Ovary (tissue), 9 donors: Measurements from ENCODE around the gene IAH1. TPM values are rescaled to one million over a fixed set of nuclear protein-coding genes. Genes with fewer than 3 reads are reported as not detected.

Source experiments
- DNase-seq, 5 donors: peaks; one replicate each; pipeline ENCODE4 v3.0.0-alpha.2; 2019 to 2020
- H3K27ac ChIP-seq, 2 donors: fragments of 200-600 bp; one replicate each; pipeline versions ENCODE4 v1.5.1 to v1.8.0; 2019 to 2022
- H3K27me3 ChIP-seq: fragments of 200-600 bp; one replicate; pipeline ENCODE4 v1.8.0; 2022
- H3K36me3 ChIP-seq: fragments of 200-600 bp; sonication (generic); one replicate; pipeline ENCODE4 v1.5.1; 2019
- H3K4me1 ChIP-seq: one replicate; pipeline ENCODE4 v1.8.1; 2013; ENCODE audit warnings: mild to moderate bottlenecking, moderate library complexity; ENCODE audit not compliant: insufficient read depth
- H3K4me3 ChIP-seq: fragments of 200-600 bp; sonication (generic); one replicate; pipeline ENCODE4 v1.5.1; 2017
- H3K9me3 ChIP-seq, 2 donors: fragments of 200-600 bp in 1 of 2; sonication (generic) in 1 of 2; one replicate each; pipeline versions ENCODE4 v1.5.1 to v1.8.1; 2013 to 2019; ENCODE audit warnings: mild to moderate bottlenecking in 1 of 2, moderate library complexity in 1 of 2
- CTCF ChIP-seq, 3 donors: fragments of 450-650 bp in 2 of 3; fragments of 200-600 bp in 1 of 3; IDR thresholded peaks; one replicate each; pipeline versions ENCODE4 v1.5.1 to v1.8.0; 2016 to 2022; ENCODE audit warnings: antibody characterized with exemption in 3 of 3, mild to moderate bottlenecking in 1 of 3
- EP300 ChIP-seq: sonication (generic); formaldehyde crosslinking; IDR thresholded peaks from one replicate; pipeline ENCODE4 v1.6.1; 2017; ENCODE audit warnings: antibody characterized with exemption
- POLR2A ChIP-seq: fragments of 450-650 bp; IDR thresholded peaks from one replicate; pipeline ENCODE4 v1.6.1; 2017; ENCODE audit warnings: antibody characterized with exemption, mild to moderate bottlenecking, moderate library complexity
- WGBS, 3 donors: extraction: QIAGEN DNeasy Blood & Tissue Kit in 1 of 3; methylation state at CpG; one replicate each; pipeline versions ENCODE4 v1.1.5 to v1.1.7; 2013 to 2017; 5-methylcytosine and 5-hydroxymethylcytosine counted together
- intact Hi-C, 4 donors: fragments of 100-400 bp; cut with DNase I; formaldehyde crosslinking; loops; one replicate each; pipeline versions ENCODE4 v1.11.0 to v1.15.1; 2022 to 2023
- polyA plus RNA-seq, 2 donors: library from polyadenylated mRNA; stranded (reverse); fragments of 200-250 nt in 1 of 2; fragments of 350-450 nt in 1 of 2; fragmentation: Illumina TruSeq in 1 of 2; extraction: RNeasy Lipid Tissue Mini Kit (QIAGEN cat#74804) in 1 of 2; gene quantifications; one replicate each; pipeline ENCODE4 v1.2.3, GENCODE V29; 2013 to 2014
- total RNA-seq, 7 donors: library from RNA; depleted of rRNA in 2 of 7; stranded (reverse); fragments of >200 nt in 2 of 7; fragmentation: NEBNext Ultra II Directional in 3 of 7; extraction: Animal tissue kit (Norgen Biotek cat#: 25700) in 3 of 7; gene quantifications; one replicate each; pipeline versions ENCODE4 v1.1.0 to v1.2.4, GENCODE V29; 2016 to 2023
- donor health status: DM: no; HTN: no; CAD: no; lungs with moderate emphysema.
- donor health status: DM: no; HTN: no; CAD: no.
- donor health status: Bipolar disorder and iron deficiency.
- donor health status: DM: yes; HTN: yes; CAD: no.
- donor health status: DM: no; HTN: no; CAD: no.
- donor health status: DM: yes; HTN: yes; CAD: no.

The IAH1 gene
- total and polyA plus RNA-seq, 9 donors: 36.8 to 61.8 (median 54.0) TPM

- WGBS, 3 donors: 79 to 92% (median 85%) methylated on average over 2 of the region's 2 CpGs
- H3K9me3 ChIP-seq: no peaks in the 10 kb centered on the region
- no peak overlapping the region for H3K27ac ChIP-seq
- no peak overlapping the region for H3K4me3 ChIP-seq
- TF ChIP-seq POLR2A (no peak), CTCF (IDR thresholded peaks at IDR 0.05) (no peak)
- intact Hi-C loops: no loop called here
- no peaks in the 10 kb centered on the region for H3K4me1 ChIP-seq
- no peaks in the 10 kb centered on the region for H3K36me3 ChIP-seq
- H3K27me3 ChIP-seq: no peaks in the 10 kb centered on the region
- DNase-seq: no peak
Measured at GRCh38 chr2:9434489-9434888, 39.9 kb upstream of the IAH1 start.

- 91 to 98% (median 93%) methylated on average over 1 of the region's 1 CpG for WGBS, 3 donors
- Histone ChIP-seq H3K27ac (no peak overlapping the region), H3K36me3 (no peaks in the 10 kb centered on the region), H3K4me3 (no peak overlapping the region), H3K27me3 (no peaks in the 10 kb centered on the region), H3K9me3 (no peaks in the 10 kb centered on the region), H3K4me1 (no peaks in the 10 kb centered on the region)
- TF ChIP-seq CTCF (IDR thresholded peaks at IDR 0.05) (no peak), EP300 (no peak), POLR2A (no peak)
- DNase-seq: no peak
- intact Hi-C loops: no loop called here
Measured at GRCh38 chr2:9439536-9439935, 34.8 kb upstream of the IAH1 start.

- intact Hi-C loops: no loop called here
- Histone ChIP-seq H3K4me1 (no peaks in the 10 kb centered on the region), H3K36me3 (no peaks in the 10 kb centered on the region)
Measured at GRCh38 chr2:9440058-9440727, 34.2 kb upstream of the IAH1 start.

GRCh38 chr2:9441556-9441955 is 32.8 kb upstream of the IAH1 start:
- intact Hi-C loops: no loop called here
- Histone ChIP-seq H3K9me3 (no peaks in the 10 kb centered on the region), H3K36me3 (no peaks in the 10 kb centered on the region), H3K4me3 (no peak overlapping the region), H3K4me1 (no peaks in the 10 kb centered on the region), H3K27ac (no peak overlapping the region), H3K27me3 (no peaks in the 10 kb centered on the region)
- DNase-seq: no peak
- no peak for TF ChIP-seq POLR2A
- TF ChIP-seq EP300: no peak
- no peak for TF ChIP-seq CTCF (IDR thresholded peaks at IDR 0.05)
- 9 to 44% (median 14%) methylated on average over 3 of the region's 3 CpGs for WGBS, 3 donors

More at GRCh38 chr2:9440058-9440727, 34.2 kb upstream of the IAH1 start:
- DNase-seq: no peak
- Histone ChIP-seq H3K9me3 (no peaks in the 10 kb centered on the region), H3K27me3 (no peaks in the 10 kb centered on the region), H3K27ac (no peak overlapping the region), H3K4me3 (no peak overlapping the region)
- 87 to 89% (median 88%) methylated on average over 1 of the region's 1 CpG for WGBS, 3 donors
- no peak for TF ChIP-seq CTCF (IDR thresholded peaks at IDR 0.05)
- TF ChIP-seq EP300: no peak
- TF ChIP-seq POLR2A: no peak
